Measurements from ENCODE around the gene ZCCHC3.

ZCCHC3 gene

DNA sequence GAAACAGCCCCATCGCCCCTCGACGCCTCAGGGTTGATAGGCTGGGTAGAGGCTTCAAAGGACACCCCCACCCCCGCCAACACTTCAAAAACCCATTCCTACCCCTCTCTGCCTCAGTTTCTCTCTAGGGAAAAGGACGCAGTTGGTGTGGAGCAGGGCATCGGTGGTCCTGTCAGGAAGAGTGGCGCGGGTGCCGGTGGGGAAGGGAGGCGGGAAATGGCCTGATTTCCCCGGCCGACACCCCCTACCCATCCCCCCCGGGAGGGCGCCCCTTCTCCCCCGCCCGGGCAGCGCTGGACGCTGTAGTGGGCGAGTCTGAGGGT lies 49.9 kb downstream of the ZCCHC3 start:
- DNase-seq = no peak

DNA sequence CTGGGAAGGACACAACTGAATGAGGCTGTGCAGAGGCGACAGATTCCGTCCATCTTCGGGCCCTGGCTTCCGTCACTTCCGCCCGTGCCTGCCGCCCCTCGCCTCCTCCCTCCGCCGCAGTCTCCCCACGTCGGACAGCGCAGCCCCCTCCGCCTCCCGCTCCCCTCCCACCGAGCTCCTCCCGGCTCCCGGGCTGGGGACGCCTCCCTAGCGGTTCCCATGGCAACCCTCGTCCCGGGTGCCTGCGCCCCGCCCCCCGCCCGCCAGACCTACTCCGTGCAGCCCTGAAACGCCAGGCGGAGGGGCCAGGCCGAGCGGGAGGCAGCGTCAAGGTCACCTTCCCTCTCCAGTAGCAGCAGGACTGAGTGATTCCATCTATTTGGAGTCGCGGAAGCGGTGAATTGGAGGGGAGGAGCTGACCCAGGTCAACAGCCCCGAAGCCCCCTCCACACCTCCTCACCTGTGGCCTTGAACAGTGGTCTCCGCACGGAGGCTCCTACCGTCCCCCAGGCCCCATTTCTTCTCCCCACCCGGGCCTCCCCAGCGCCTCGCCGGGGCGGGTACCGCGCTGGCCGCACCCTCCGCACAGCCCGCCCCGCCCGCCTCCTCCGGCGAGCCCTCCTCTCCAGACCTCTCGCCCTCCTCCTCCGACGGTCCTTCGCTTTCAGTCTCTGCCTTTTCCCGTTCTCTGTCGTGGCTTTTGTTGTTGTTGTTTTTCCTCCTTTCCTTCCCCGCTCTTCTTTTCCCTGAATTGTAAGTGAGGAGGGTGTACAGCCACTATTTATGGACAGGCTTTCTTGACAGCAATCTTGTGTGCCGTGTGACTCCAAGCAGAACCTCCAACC lies 50.5 kb downstream of the ZCCHC3 start:
- DNase-seq = peak in 3 of 4 experiments; percentile 18 to 32 (median 29)

DNA sequence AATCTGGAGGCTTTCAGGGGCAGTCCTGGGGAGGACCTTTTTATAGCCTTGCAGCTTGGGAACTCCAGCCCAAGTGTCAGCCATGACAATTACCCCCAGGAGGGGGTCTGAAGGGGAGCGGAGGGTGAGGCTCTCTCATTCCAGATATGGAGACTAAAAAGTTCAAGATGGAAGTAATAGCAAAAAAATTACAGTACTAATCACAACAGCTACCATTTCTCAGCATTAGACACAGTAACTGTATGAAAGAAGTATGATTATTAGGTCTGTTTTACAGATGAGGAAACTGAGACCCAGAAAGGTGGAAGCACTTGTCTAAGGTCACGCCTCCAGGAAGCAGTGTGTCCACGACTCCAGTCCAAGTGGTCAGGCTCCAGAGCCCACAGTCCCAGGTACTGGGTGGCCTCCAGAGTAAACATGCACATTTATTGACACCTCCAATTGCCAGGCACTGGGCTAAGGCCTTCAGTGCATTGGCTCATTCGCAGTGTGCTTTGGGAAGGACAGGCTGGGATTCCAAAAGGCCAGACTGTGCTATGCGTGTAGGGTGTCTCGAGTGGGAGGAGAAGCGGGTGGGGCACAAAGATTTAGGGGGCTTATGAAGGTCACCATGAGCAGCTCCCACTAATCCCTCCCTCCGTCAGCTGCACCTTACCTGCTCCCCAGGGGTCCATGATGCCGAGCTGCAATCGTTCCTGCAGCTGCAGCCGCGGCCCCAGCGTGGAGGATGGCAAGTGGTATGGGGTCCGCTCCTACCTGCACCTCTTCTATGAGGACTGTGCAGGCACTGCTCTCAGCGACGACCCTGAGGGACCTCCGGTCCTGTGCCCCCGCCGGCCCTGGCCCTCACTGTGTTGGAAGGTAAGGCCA lies 51.8 kb downstream of the ZCCHC3 start:
- DNase-seq = no peak

All from activated CD4-positive, CD25-positive, alpha-beta regulatory T cell (primary cell).